HEK293T (cell line): ENCODE results near the gene JCHAIN.
"Not testable (repeated sequence)": the region's sequence is repeated elsewhere in the genome, so short reads cannot be mapped to it uniquely, and the experiment has no call there.

ENCODE experiments used
- ARNT ChIP-seq: fragments of 450-650 bp; IDR thresholded peaks from 2 replicates; pipeline ENCODE4 v1.6.1; 2017; ENCODE audit warnings: mild to moderate bottlenecking
- BHLHE40 ChIP-seq: fragments of 450-650 bp; IDR thresholded peaks from 2 replicates; pipeline ENCODE4 v1.6.1; 2016; ENCODE audit warnings: mild to moderate bottlenecking, moderate library complexity, borderline replicate concordance
- CTBP1 ChIP-seq: fragments of 450-650 bp; IDR thresholded peaks from 2 replicates; pipeline ENCODE4 v1.6.1; 2016; ENCODE audit warnings: borderline replicate concordance
- ELF4 ChIP-seq: fragments of 450-650 bp; IDR thresholded peaks from 2 replicates; pipeline ENCODE4 v1.6.1; 2017; ENCODE audit warnings: antibody characterized with exemption
- FOXA1 ChIP-seq: fragments of 450-650 bp; IDR thresholded peaks from 2 replicates; pipeline ENCODE4 v1.6.1; 2016; ENCODE audit warnings: mild to moderate bottlenecking
- FOXK2 ChIP-seq: fragments of 450-650 bp; IDR thresholded peaks from 2 replicates; pipeline ENCODE4 v1.6.1; 2016; ENCODE audit warnings: mild to moderate bottlenecking
- FOXM1 ChIP-seq: fragments of 450-650 bp; IDR thresholded peaks from 2 replicates; pipeline ENCODE4 v1.6.1; 2017; ENCODE audit warnings: mild to moderate bottlenecking, borderline replicate concordance
- HDGF ChIP-seq: fragments of 450-650 bp; IDR thresholded peaks from 2 replicates; pipeline ENCODE4 v1.6.1; 2017; ENCODE audit warnings: antibody characterized with exemption, borderline replicate concordance
- L3MBTL2 ChIP-seq: fragments of 450-650 bp; conservative IDR thresholded peaks from 2 replicates; pipeline ENCODE4 v1.6.1; 2016; ENCODE audit warnings: mild to moderate bottlenecking
- SP1 ChIP-seq: fragments of 450-650 bp; IDR thresholded peaks from 2 replicates; pipeline ENCODE4 v1.6.1; 2017
- SUZ12 ChIP-seq: fragments of 450-650 bp; IDR thresholded peaks from 2 replicates; pipeline ENCODE4 v1.6.1; 2016; ENCODE audit warnings: mild to moderate bottlenecking
- TARDBP ChIP-seq: fragments of 450-650 bp; IDR thresholded peaks from 2 replicates; pipeline ENCODE4 v1.6.1; 2016
- ZNF384 ChIP-seq: fragments of 450-650 bp; IDR thresholded peaks from 2 replicates; pipeline ENCODE4 v1.6.1; 2016
- TF ChIP-seq, protein P1 (sequence below): fragments of 450-650 bp; IDR thresholded peaks from 2 replicates; pipeline ENCODE4 v1.6.1; 2016

DNA sequence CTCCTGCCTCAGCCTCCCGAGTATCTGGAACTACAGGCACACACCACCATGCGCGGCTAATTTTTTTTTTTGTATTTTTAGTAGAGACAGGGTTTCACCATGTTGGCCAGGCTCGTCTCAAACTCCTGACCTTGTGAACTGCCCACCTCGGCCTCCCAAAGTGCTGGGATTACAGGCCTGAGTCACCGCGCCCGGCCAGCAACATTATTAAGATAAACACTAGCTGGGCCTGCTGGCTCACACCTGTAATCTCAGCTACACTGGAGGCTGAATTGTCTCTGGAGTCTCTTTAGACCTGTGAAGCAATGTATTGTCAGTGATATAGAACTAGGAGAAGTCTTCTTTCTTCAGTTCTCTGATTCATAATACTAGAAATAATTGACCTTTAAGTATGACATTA lies 32.1 kb upstream of the JCHAIN start:
- TF ChIP-seq BHLHE40, SP1, FOXA1, SUZ12, ELF4, TARDBP, ZNF384, L3MBTL2, FOXK2, ARNT, HDGF, FOXM1, CTBP1: not testable (repeated sequence)
- TF ChIP-seq, protein P1, sequence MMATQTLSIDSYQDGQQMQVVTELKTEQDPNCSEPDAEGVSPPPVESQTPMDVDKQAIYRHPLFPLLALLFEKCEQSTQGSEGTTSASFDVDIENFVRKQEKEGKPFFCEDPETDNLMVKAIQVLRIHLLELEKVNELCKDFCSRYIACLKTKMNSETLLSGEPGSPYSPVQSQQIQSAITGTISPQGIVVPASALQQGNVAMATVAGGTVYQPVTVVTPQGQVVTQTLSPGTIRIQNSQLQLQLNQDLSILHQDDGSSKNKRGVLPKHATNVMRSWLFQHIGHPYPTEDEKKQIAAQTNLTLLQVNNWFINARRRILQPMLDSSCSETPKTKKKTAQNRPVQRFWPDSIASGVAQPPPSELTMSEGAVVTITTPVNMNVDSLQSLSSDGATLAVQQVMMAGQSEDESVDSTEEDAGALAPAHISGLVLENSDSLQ, result not testable (repeated sequence)
